ENCODE data around the gene NOL12. TPM values are rescaled to one million over a fixed set of nuclear protein-coding genes. Genes with fewer than 3 reads are reported as not detected.
A peak's percentile ranks its signal among the peaks of the same experiment; 100 is the strongest.
"Not testable (repeated sequence)": the region's sequence is repeated elsewhere in the genome, so short reads cannot be mapped to it uniquely, and the experiment has no call there.

Gene NOL12
- total RNA-seq, 1 experiment from 2014 or later = 56.1 TPM

- DNase-seq (ENCODE audit: low spot score) = no peak
These were observed 6.5 kb upstream of the NOL12 start for GRCh38 chr22:37679670-37680069.

- no peak for DNase-seq (ENCODE audit: low spot score)
These were observed 5.8 kb upstream of the NOL12 start for GRCh38 chr22:37680191-37680851.

GRCh38 chr22:37681001-37681424 lies 5.1 kb upstream of the NOL12 start:
- peak; percentile 43 for DNase-seq (ENCODE audit: low spot score)

GRCh38 chr22:37681556-37682049 lies 4.5 kb upstream of the NOL12 start:
- DNase-seq (ENCODE audit: low spot score) = peak; percentile 72

GRCh38 chr22:37684803-37685615 lies 1.1 kb upstream of the NOL12 start:
- no peak for DNase-seq (ENCODE audit: low spot score)

- DNase-seq (ENCODE audit: low spot score) = no peak
These were observed 4.3 kb downstream of the NOL12 start for GRCh38 chr22:37690407-37690806.

- DNase-seq (ENCODE audit: low spot score) = no peak
These were observed 4.9 kb downstream of the NOL12 start for GRCh38 chr22:37690901-37691504.

- no peak for DNase-seq (ENCODE audit: low spot score)
These were observed 6.6 kb downstream of the NOL12 start for GRCh38 chr22:37692627-37693285.

- not testable (repeated sequence) for DNase-seq (ENCODE audit: low spot score)
These were observed 8.0 kb downstream of the NOL12 start for GRCh38 chr22:37694131-37694530.

GRCh38 chr22:37696260-37696656 lies 10.1 kb downstream of the NOL12 start:
- DNase-seq (ENCODE audit: low spot score) = not testable (repeated sequence)

GRCh38 chr22:37696657-37697537 lies 10.8 kb downstream of the NOL12 start, which contains the start of gene TRIOBP:
Gene TRIOBP, plus strand, starts transcription at chr22:37697048. Its CDS starts 4,318 bp downstream, at chr22:37701366.
- peak; percentile 86 for DNase-seq (ENCODE audit: low spot score)

GRCh38 chr22:37697538-37697835 lies 11.3 kb downstream of the NOL12 start:
- DNase-seq (ENCODE audit: low spot score) = no peak

GRCh38 chr22:37701141-37701786 lies 15.1 kb downstream of the NOL12 start:
- no peak for DNase-seq (ENCODE audit: low spot score)

GRCh38 chr22:37703906-37704305 lies 17.8 kb downstream of the NOL12 start:
- DNase-seq (ENCODE audit: low spot score) = no peak

GRCh38 chr22:37704645-37705044 lies 18.5 kb downstream of the NOL12 start:
- DNase-seq (ENCODE audit: low spot score) = no peak

GRCh38 chr22:37705205-37705604 lies 19.1 kb downstream of the NOL12 start:
- no peak for DNase-seq (ENCODE audit: low spot score)

GRCh38 chr22:37708580-37709444 lies 22.7 kb downstream of the NOL12 start:
- no peak for DNase-seq (ENCODE audit: low spot score)

GRCh38 chr22:37709445-37709765 lies 23.3 kb downstream of the NOL12 start:
- DNase-seq (ENCODE audit: low spot score) = no peak

GRCh38 chr22:37710675-37711074 lies 24.5 kb downstream of the NOL12 start:
- DNase-seq (ENCODE audit: low spot score) = no peak

GRCh38 chr22:37711490-37711889 lies 25.3 kb downstream of the NOL12 start:
- DNase-seq (ENCODE audit: low spot score) = no peak
